ENCODE measurements around the gene CACNA1E.

CACNA1E gene

GRCh38 chr1:181718034-181718433 is 234.7 kb downstream of the CACNA1E start:
- DNase-seq: no peak

GRCh38 chr1:181726320-181727012 is 243.1 kb downstream of the CACNA1E start:
- no peak for DNase-seq

GRCh38 chr1:181730606-181731005 is 247.3 kb downstream of the CACNA1E start:
- no peak for DNase-seq

GRCh38 chr1:181732218-181732990 is 249.1 kb downstream of the CACNA1E start:
- DNase-seq: no peak

- no peak for DNase-seq
Observed at GRCh38 chr1:181733486-181733885, 250.2 kb downstream of the CACNA1E start.

- DNase-seq: no peak
Observed at GRCh38 chr1:181737056-181737455, 253.7 kb downstream of the CACNA1E start.

GRCh38 chr1:181739214-181739613 is 255.9 kb downstream of the CACNA1E start:
- no peak for DNase-seq

GRCh38 chr1:181742426-181742825 is 259.1 kb downstream of the CACNA1E start:
- no peak for DNase-seq

- DNase-seq: no peak
Observed at GRCh38 chr1:181743878-181744312, 260.6 kb downstream of the CACNA1E start.

GRCh38 chr1:181746224-181746623 is 262.9 kb downstream of the CACNA1E start:
- DNase-seq: no peak

- DNase-seq: no peak
Observed at GRCh38 chr1:181748013-181748412, 264.7 kb downstream of the CACNA1E start.

GRCh38 chr1:181754103-181754502 is 270.8 kb downstream of the CACNA1E start:
- DNase-seq: no peak

- DNase-seq: no peak
Observed at GRCh38 chr1:181759481-181759880, 276.2 kb downstream of the CACNA1E start.

GRCh38 chr1:181763736-181764135 is 280.4 kb downstream of the CACNA1E start:
- DNase-seq: no peak

- DNase-seq: no peak
Observed at GRCh38 chr1:181765451-181766026, 282.2 kb downstream of the CACNA1E start.

GRCh38 chr1:181767001-181767708 is 283.8 kb downstream of the CACNA1E start:
- no peak for DNase-seq

GRCh38 chr1:181768211-181768929 is 285.1 kb downstream of the CACNA1E start:
- no peak for DNase-seq

GRCh38 chr1:181768930-181769280 is 285.6 kb downstream of the CACNA1E start:
- DNase-seq: no peak

GRCh38 chr1:181769846-181770245 is 286.5 kb downstream of the CACNA1E start:
- DNase-seq: no peak

- no peak for DNase-seq
Observed at GRCh38 chr1:181772714-181773113, 289.4 kb downstream of the CACNA1E start.

GRCh38 chr1:181776044-181776443 is 292.7 kb downstream of the CACNA1E start:
- no peak for DNase-seq

GRCh38 chr1:181777286-181777685 is 294.0 kb downstream of the CACNA1E start:
- no peak for DNase-seq

GRCh38 chr1:181777812-181778211 is 294.5 kb downstream of the CACNA1E start:
- no peak for DNase-seq

All from stimulated activated naive CD4-positive, alpha-beta T cell treated with Interleukin-2 at 50 U/mL for 16 hours (primary cell).